Stimulated activated CD8-positive, alpha-beta memory T cell treated with anti-CD3 and anti-CD28 coated beads, Interleukin-15, amount 100 ng/mL, for 4 hours (primary cell): ENCODE measurements around the gene TCERG1L.

Source experiments
- DNase-seq, 2 donors: peaks; one replicate each; pipeline ENCODE4 v3.0.0-alpha.2; 2020; ENCODE audit warnings: low read depth in 2 of 2

The TCERG1L gene

GRCh38 chr10:131124945-131125344 is 186.6 kb downstream of the TCERG1L start:
- no peak for DNase-seq

GRCh38 chr10:131123496-131123895 is 188.0 kb downstream of the TCERG1L start:
- no peak for DNase-seq

GRCh38 chr10:131121511-131122035 is 189.9 kb downstream of the TCERG1L start:
- DNase-seq = no peak

GRCh38 chr10:131119626-131120355 is 191.7 kb downstream of the TCERG1L start:
- no peak for DNase-seq

GRCh38 chr10:131117416-131118212 is 193.9 kb downstream of the TCERG1L start:
- no peak for DNase-seq

GRCh38 chr10:131116991-131117375 is 194.5 kb downstream of the TCERG1L start:
- no peak for DNase-seq

GRCh38 chr10:131116216-131116990 is 195.1 kb downstream of the TCERG1L start:
- no peak for DNase-seq

GRCh38 chr10:131115801-131116200 is 195.7 kb downstream of the TCERG1L start:
- DNase-seq = no peak

GRCh38 chr10:131115321-131115720 is 196.2 kb downstream of the TCERG1L start:
- DNase-seq = no peak

- DNase-seq = no peak
These were observed 196.7 kb downstream of the TCERG1L start for GRCh38 chr10:131114846-131115245.

GRCh38 chr10:131113709-131114291 is 197.7 kb downstream of the TCERG1L start:
- DNase-seq = no peak

- no peak for DNase-seq
These were observed 198.4 kb downstream of the TCERG1L start for GRCh38 chr10:131113165-131113564.

GRCh38 chr10:131112691-131113090 is 198.8 kb downstream of the TCERG1L start:
- no peak for DNase-seq

GRCh38 chr10:131111471-131112080 is 199.9 kb downstream of the TCERG1L start:
- DNase-seq = no peak

- DNase-seq = no peak
These were observed 200.5 kb downstream of the TCERG1L start for GRCh38 chr10:131111007-131111406.

- no peak for DNase-seq
These were observed 201.2 kb downstream of the TCERG1L start for GRCh38 chr10:131110241-131110783.

GRCh38 chr10:131109726-131110125 is 201.8 kb downstream of the TCERG1L start:
- DNase-seq = no peak

- DNase-seq = no peak
These were observed 202.2 kb downstream of the TCERG1L start for GRCh38 chr10:131109291-131109690.

- no peak for DNase-seq
These were observed 203.6 kb downstream of the TCERG1L start for GRCh38 chr10:131107970-131108369.

GRCh38 chr10:131102676-131103075 is 208.8 kb downstream of the TCERG1L start:
- DNase-seq = no peak

GRCh38 chr10:131102147-131102546 is 209.4 kb downstream of the TCERG1L start:
- DNase-seq = no peak
